ENCODE results near the gene GDF3.
"Not testable (repeated sequence)": the region's sequence is repeated elsewhere in the genome, so short reads cannot be mapped to it uniquely, and the experiment has no call there.

GRCh38 chr12:7730984-7731383 is 35.4 kb upstream of the GDF3 start:
- TF ChIP-seq, protein P1, sequence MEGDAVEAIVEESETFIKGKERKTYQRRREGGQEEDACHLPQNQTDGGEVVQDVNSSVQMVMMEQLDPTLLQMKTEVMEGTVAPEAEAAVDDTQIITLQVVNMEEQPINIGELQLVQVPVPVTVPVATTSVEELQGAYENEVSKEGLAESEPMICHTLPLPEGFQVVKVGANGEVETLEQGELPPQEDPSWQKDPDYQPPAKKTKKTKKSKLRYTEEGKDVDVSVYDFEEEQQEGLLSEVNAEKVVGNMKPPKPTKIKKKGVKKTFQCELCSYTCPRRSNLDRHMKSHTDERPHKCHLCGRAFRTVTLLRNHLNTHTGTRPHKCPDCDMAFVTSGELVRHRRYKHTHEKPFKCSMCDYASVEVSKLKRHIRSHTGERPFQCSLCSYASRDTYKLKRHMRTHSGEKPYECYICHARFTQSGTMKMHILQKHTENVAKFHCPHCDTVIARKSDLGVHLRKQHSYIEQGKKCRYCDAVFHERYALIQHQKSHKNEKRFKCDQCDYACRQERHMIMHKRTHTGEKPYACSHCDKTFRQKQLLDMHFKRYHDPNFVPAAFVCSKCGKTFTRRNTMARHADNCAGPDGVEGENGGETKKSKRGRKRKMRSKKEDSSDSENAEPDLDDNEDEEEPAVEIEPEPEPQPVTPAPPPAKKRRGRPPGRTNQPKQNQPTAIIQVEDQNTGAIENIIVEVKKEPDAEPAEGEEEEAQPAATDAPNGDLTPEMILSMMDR (conservative IDR thresholded peaks at IDR 0.05; ENCODE audit: low read depth in 2 of 2): not testable (repeated sequence)
- not testable (repeated sequence) for TF ChIP-seq EZH2 (IDR thresholded peaks at IDR 0.05; ENCODE audit: low read depth, unreplicated experiment); POLR2AphosphoS5 (IDR thresholded peaks at IDR 0.05; ENCODE audit: low read depth); REST (IDR thresholded peaks at IDR 0.05; ENCODE audit: unreplicated experiment); ZNF114 (CRISPR knock-in tag; IDR thresholded peaks at IDR 0.05); ZNF462 (CRISPR knock-in tag; IDR thresholded peaks at IDR 0.05); CREB1 (CRISPR knock-in tag; IDR thresholded peaks at IDR 0.05; ENCODE audit: low read depth); ETS1 (IDR thresholded peaks at IDR 0.05); EZH2phosphoT487 (IDR thresholded peaks at IDR 0.05; ENCODE audit: unreplicated experiment); ZNF331 (CRISPR knock-in tag; IDR thresholded peaks at IDR 0.05; ENCODE audit: low read depth); JUNB (IDR thresholded peaks at IDR 0.05; ENCODE audit: unreplicated experiment); NANOG (IDR thresholded peaks at IDR 0.05; ENCODE audit: borderline replicate concordance)
